Heart left ventricle (tissue), 16 donors: ENCODE measurements around the gene HADHB. TPM values are rescaled to one million over a fixed set of nuclear protein-coding genes. Genes with fewer than 3 reads are reported as not detected.

Source experiments
- ATAC-seq, 4 donors: fragments of 200-7000 bp; cut with Tn5 transposase; one replicate each; pipeline ENCODE4 v1.9.1; 2020 to 2022; ENCODE audit warnings: moderate library complexity in 4 of 4, mild to moderate bottlenecking in 3 of 4, moderate number of reproducible peaks in 1 of 4
- DNase-seq, 5 donors: peaks; one replicate each; pipeline ENCODE4 v3.0.0-alpha.2; 2020
- H3K27ac ChIP-seq, 12 donors: fragments of 200-600 bp; sonication (generic) in 4 of 12; one replicate each; pipeline versions ENCODE4 v1.5.0 to v1.8.0; 2016 to 2022; ENCODE audit warnings: mild to moderate bottlenecking in 2 of 12
- H3K27me3 ChIP-seq, 9 donors: fragments of 200-600 bp; sonication (generic) in 2 of 9; one replicate each; pipeline versions ENCODE4 v1.5.1 to v1.8.0; 2016 to 2022; ENCODE audit warnings: mild to moderate bottlenecking in 3 of 9
- H3K36me3 ChIP-seq, 9 donors: fragments of 200-600 bp; sonication (generic) in 2 of 9; one replicate each; pipeline versions ENCODE4 v1.5.0 to v1.8.0; 2018 to 2022; ENCODE audit warnings: mild to moderate bottlenecking in 2 of 9
- H3K4me1 ChIP-seq, 12 donors: fragments of 200-600 bp; sonication (generic) in 4 of 12; one replicate each; pipeline versions ENCODE4 v1.5.0 to v1.8.0; 2016 to 2022; ENCODE audit warnings: mild to moderate bottlenecking in 3 of 12
- H3K4me3 ChIP-seq, 12 donors: fragments of 200-600 bp; sonication (generic) in 4 of 12; one replicate each; pipeline versions ENCODE4 v1.5.0 to v1.8.0; 2017 to 2022; ENCODE audit warnings: mild to moderate bottlenecking in 9 of 12, moderate library complexity in 4 of 12
- H3K9me3 ChIP-seq, 12 donors: fragments of 200-600 bp; sonication (generic) in 4 of 12; one replicate each; pipeline versions ENCODE4 v1.5.0 to v1.8.0; 2016 to 2022; ENCODE audit warnings: mild to moderate bottlenecking in 1 of 12
- CTCF ChIP-seq, 12 donors: fragments of 200-600 bp; sonication (generic) in 4 of 12; IDR thresholded peaks; one replicate each; pipeline versions ENCODE4 v1.5.0 to v1.8.0; 2018 to 2022; ENCODE audit warnings: antibody characterized with exemption in 12 of 12, mild to moderate bottlenecking in 5 of 12
- POLR2A ChIP-seq, 2 donors: fragments of 450-650 bp; IDR thresholded peaks; one replicate each; pipeline ENCODE4 v1.6.1; 2017; ENCODE audit warnings: antibody characterized with exemption in 2 of 2, mild to moderate bottlenecking in 2 of 2, moderate library complexity in 2 of 2
- WGBS, 4 donors: extraction: QIAGEN DNeasy Blood & Tissue Kit in 2 of 4; methylation state at CpG; one replicate each; pipeline versions ENCODE4 v1.1.5 to v1.1.7; 2013 to 2018; 5-methylcytosine and 5-hydroxymethylcytosine counted together
- intact Hi-C, 10 donors: fragments of 100-400 bp; cut with DNase I; formaldehyde crosslinking; loops; one replicate each; pipeline versions ENCODE4 v1.11.1 to v1.14.2; 2022
- polyA plus RNA-seq, 2 donors: library from polyadenylated mRNA; stranded (reverse); fragments of 200-250 nt; gene quantifications; one replicate each; pipeline ENCODE4 v1.2.3, GENCODE V29; 2013
- total RNA-seq, 9 donors: library from RNA; depleted of rRNA in 2 of 9; stranded (reverse); fragments of >200 nt in 2 of 9; fragmentation: NEBNext Ultra II Directional in 3 of 9; extraction: Animal tissue kit (Norgen Biotek cat#: 25700) in 3 of 9; gene quantifications; one replicate each; pipeline versions ENCODE4 v1.1.0 to v1.2.4, GENCODE V29; 2016 to 2023
- donor health status: ischemic (EF 13 %, LVEDD 7.1; RV severe dilation, severe dysfunction).
- donor health status: healthy with polysubstance abuse.
- donor health status: DM: no; HTN: yes; CAD: no.
- donor health status: DM: no; HTN: no; CAD: no.
- donor health status: ischemic (EF 25% LVEDD 6.9; RV normal size, moderate dysfunction).
- donor health status: ischemic (EF 25% LVEDD 5.7; RV mildly dilated, moderate dysfunction).
- donor health status: healthy.
- donor health status: DM: yes; HTN: yes; CAD: no.
- donor health status: ischemic (EF 35%, LVEDD 5.7; RV mildly dilated, moderate dysfunction).
- donor health status: nonischemic (EF 11% LVEDD 7.7; RV severe dilation, severe dysfunction).
- donor health status: DM: yes; HTN: yes; CAD: no.
- donor health status: PGD.
- donor health status: ischemic (EF 29% LVEDD 5.4; RV normal size, mild dysfunction).
- donor health status: nonischemic (EF 23%, LVEDD 6.1; RV moderate dilation, normal function).

The HADHB gene
- total and polyA plus RNA-seq, 11 donors = 526 to 1,915 (median 797) TPM

GRCh38 chr2:26313446-26313845 lies 68.7 kb downstream of the HADHB start:
- Histone ChIP-seq H3K4me1 (no peaks in the 10 kb centered on the region), H3K9me3 (no peaks in the 10 kb centered on the region), H3K27me3 (no peaks in the 10 kb centered on the region), H3K4me3 (no peak overlapping the region), H3K27ac (no peak overlapping the region), H3K36me3 (no peaks in the 10 kb centered on the region)
- intact Hi-C loops = no loop called here
- DNase-seq = no peak
- 80 to 88% (median 86%) methylated on average over 5 to 12 of the region's 12 CpGs for WGBS, 4 donors
- no peak for TF ChIP-seq POLR2A (IDR thresholded peaks at IDR 0.05)
- TF ChIP-seq CTCF (IDR thresholded peaks at IDR 0.05) = no peak
- ATAC-seq = no peak

- no peaks in the 10 kb centered on the region for H3K36me3 ChIP-seq
- peak in 1 of 12 donors; percentile 23 for TF ChIP-seq CTCF (IDR thresholded peaks at IDR 0.05)
- no peak for TF ChIP-seq POLR2A (IDR thresholded peaks at IDR 0.05)
These were observed 69.5 kb downstream of the HADHB start for GRCh38 chr2:26314243-26314642.

GRCh38 chr2:26316041-26316440 lies 71.3 kb downstream of the HADHB start:
- intact Hi-C loops = no loop called here
- 67 to 83% (median 73%) methylated on average over 2 of the region's 2 CpGs for WGBS, 4 donors
- no peak for ATAC-seq
- H3K4me3 ChIP-seq = no peak overlapping the region
- no peaks in the 10 kb centered on the region for H3K4me1 ChIP-seq
- no peaks in the 10 kb centered on the region for H3K9me3 ChIP-seq
- H3K27ac ChIP-seq = no peak overlapping the region
- DNase-seq = no peak
- H3K27me3 ChIP-seq = no peaks in the 10 kb centered on the region
- TF ChIP-seq POLR2A (IDR thresholded peaks at IDR 0.05) (no peak), CTCF (IDR thresholded peaks at IDR 0.05) (peak in 1 of 12 donors; percentile 11)
- no peaks in the 10 kb centered on the region for H3K36me3 ChIP-seq

More at GRCh38 chr2:26314243-26314642, 69.5 kb downstream of the HADHB start:
- WGBS, 4 donors = 65 to 86% (median 74%) methylated on average over 6 to 8 of the region's 8 CpGs
- Histone ChIP-seq H3K4me3 (no peak overlapping the region), H3K9me3 (no peaks in the 10 kb centered on the region), H3K27me3 (no peaks in the 10 kb centered on the region), H3K4me1 (no peaks in the 10 kb centered on the region), H3K27ac (no peak overlapping the region)
- DNase-seq (no peak), ATAC-seq (peak in 1 of 4 donors; percentile 39)
- intact Hi-C loops = no loop called here

GRCh38 chr2:26316845-26317244 lies 72.1 kb downstream of the HADHB start:
- DNase-seq (no peak), ATAC-seq (peak in 1 of 4 donors; percentile 11)
- intact Hi-C loops = no loop called here
- TF ChIP-seq CTCF (IDR thresholded peaks at IDR 0.05) (no peak), POLR2A (IDR thresholded peaks at IDR 0.05) (no peak)
- H3K4me1 ChIP-seq = no peaks in the 10 kb centered on the region
- WGBS, 4 donors = 74 to 83% (median 82%) methylated on average over 6 of the region's 6 CpGs
- H3K27me3 ChIP-seq = no peaks in the 10 kb centered on the region
- H3K27ac ChIP-seq = no peak overlapping the region
- no peak overlapping the region for H3K4me3 ChIP-seq
- H3K36me3 ChIP-seq = no peaks in the 10 kb centered on the region
- no peaks in the 10 kb centered on the region for H3K9me3 ChIP-seq
